Ishikawa (cell line): ENCODE measurements around the gene GRAMD4.

Experiments used
- CEBPB ChIP-seq: IDR thresholded peaks from 2 replicates; pipeline ENCODE4 v1.6.1; 2012
- CREB1 ChIP-seq: IDR thresholded peaks from 2 replicates; pipeline ENCODE4 v1.6.1; 2012; ENCODE audit warnings: low read depth
- RAD21 ChIP-seq: IDR thresholded peaks from 2 replicates; pipeline ENCODE4 v1.6.1; 2012; ENCODE audit warnings: low read depth
- YY1 ChIP-seq: IDR thresholded peaks from 2 replicates; pipeline ENCODE4 v1.6.1; 2012; ENCODE audit warnings: low read depth
- TF ChIP-seq, protein P1 (sequence below): IDR thresholded peaks from 2 replicates; pipeline ENCODE4 v1.6.1; 2012

GRCh38 chr22:46727813-46728364 lies 107.7 kb downstream of the GRAMD4 start:
- TF ChIP-seq, protein P1, sequence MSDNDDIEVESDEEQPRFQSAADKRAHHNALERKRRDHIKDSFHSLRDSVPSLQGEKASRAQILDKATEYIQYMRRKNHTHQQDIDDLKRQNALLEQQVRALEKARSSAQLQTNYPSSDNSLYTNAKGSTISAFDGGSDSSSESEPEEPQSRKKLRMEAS: no peak
- TF ChIP-seq CEBPB (no peak), CREB1 (no peak), YY1 (no peak), RAD21 (no peak)
